Motor neuron (in vitro differentiated cells): ENCODE data around the gene CACNA2D2. TPM values are rescaled to one million over a fixed set of nuclear protein-coding genes. Genes with fewer than 3 reads are reported as not detected.

Experiments
- ATAC-seq, 8 experiments: fragments of 200-7000 bp; cut with Tn5 transposase; replicated peaks in 6 of 8; 2 replicates each; pipeline ENCODE4 v1.8.0; 2021; ENCODE audit warnings: mild to moderate bottlenecking in 8 of 8, moderate library complexity in 8 of 8
- H3K27ac ChIP-seq, 2 donors: fragments of 250-450 bp; sonication (Bioruptor Pico); 2 replicates each; pipeline ENCODE4 v1.9.0; 2021; ENCODE audit warnings: antibody characterized with exemption in 2 of 2, mild to moderate bottlenecking in 2 of 2, moderate library complexity in 1 of 2
- H3K4me1 ChIP-seq, 2 donors: fragments of 250-450 bp; sonication (Bioruptor Pico); replicated peaks in 1 of 2; 2 replicates each; pipeline ENCODE4 v1.6.1; 2021; ENCODE audit warnings: antibody characterized with exemption in 2 of 2, mild to moderate bottlenecking in 2 of 2, moderate library complexity in 1 of 2
- H3K4me3 ChIP-seq, 5 donors: fragments of 250-450 bp; sonication (Bioruptor Pico); 2 replicates each; pipeline ENCODE4 v1.9.0; 2021; ENCODE audit warnings: antibody characterized with exemption in 5 of 5, mild to moderate bottlenecking in 5 of 5, moderate library complexity in 4 of 5
- WGBS, 10 experiments: fragments of 450-650 bp; shearing (Covaris generic); methylation state at CpG; one replicate each; pipeline ENCODE4 v1.0.0; 2022; 5-methylcytosine and 5-hydroxymethylcytosine counted together
- in situ Hi-C, 9 experiments: fragments of 400-800 bp; cut with MboI; loops; one replicate each; pipeline ENCODE4 v1.15.0; 2021; ENCODE audit warnings: low sequenced_read_pairs in 9 of 9, low pct_unique_long_range_greater_than_20kb in 2 of 9; ENCODE audit not compliant: unreplicated experiment in 9 of 9
- total RNA-seq, 8 experiments: library from RNA; unstranded; fragments of 300-600 nt; gene quantifications; 2 replicates each; pipeline versions ENCODE4 v1.2.3 to v1.2.4, GENCODE V29; 2022

CACNA2D2 gene
- total RNA-seq, 8 experiments from 2014 or later, result 1.7 to 8.5 (median 7.2) TPM

GRCh38 chr3:50345586-50346234 lies 157.7 kb downstream of the CACNA2D2 start, which contains the start of gene ZMYND10:
ZMYND10 (minus strand) TSS chr3:50345732; CDS start chr3:50345579, 153 bp downstream.
- H3K4me1 ChIP-seq, result peaks cover 17 to 24% of the 10 kb centered on the region in 2 donors
- H3K27ac ChIP-seq, result no peak within 1 kb of the TSS
- WGBS, 10 experiments, result 0 to 57% (median 10%) methylated on average over 1 to 17 of the region's 45 CpGs; no CpG with 5 or more reads in 3 of the 10 experiments
- ATAC-seq, result peak; percentile 11 to 56 (median 22)
- peak within 1 kb of the TSS; percentile 11 to 32 (median 27) for H3K4me3 ChIP-seq
- in situ Hi-C loops, result loop anchor here in 3 of 9 experiments (10.0 kb wide), 2 partner anchors 199 to 209 kb away; no protein-coding TSS in a partner anchor

- WGBS, 10 experiments, result 0% methylated on average over 1 of the region's 8 CpGs; no CpG with 5 or more reads in 9 of the 10 experiments
- in situ Hi-C loops, result loop anchor here in 3 of 9 experiments (10.0 kb wide), 2 partner anchors 200 to 210 kb away; no protein-coding TSS in a partner anchor
- peak in 1 of 8 experiments; percentile 0 for ATAC-seq
- Histone ChIP-seq H3K27ac (no peak overlapping the region), H3K4me3 (peak overlapping the region in 3 of 5 donors; percentile 27 to 32 (median 32)), H3K4me1 (peaks cover 20 to 28% of the 10 kb centered on the region in 2 donors)
Measured at GRCh38 chr3:50345008-50345407, 158.4 kb downstream of the CACNA2D2 start.

- no peak overlapping the region for H3K27ac ChIP-seq
- H3K4me1 ChIP-seq, result peaks cover 19 to 25% of the 10 kb centered on the region in 2 donors
- ATAC-seq, result no peak
- in situ Hi-C loops, result loop anchor here in 3 of 9 experiments (10.0 kb wide), 2 partner anchors 202 to 212 kb away; no protein-coding TSS in a partner anchor
- 30 to 100% (median 96%) methylated on average over 1 to 5 of the region's 13 CpGs; no CpG with 5 or more reads in 5 of the 10 experiments for WGBS, 10 experiments
- no peak overlapping the region for H3K4me3 ChIP-seq
Measured at GRCh38 chr3:50342813-50343633, 160.4 kb downstream of the CACNA2D2 start.

- in situ Hi-C loops, result loop anchor here in 3 of 9 experiments (10.0 kb wide), 2 partner anchors 203 to 213 kb away; no protein-coding TSS in a partner anchor
- no peak overlapping the region for H3K4me3 ChIP-seq
- ATAC-seq, result no peak
- no peak overlapping the region for H3K27ac ChIP-seq
- H3K4me1 ChIP-seq, result peaks cover 18 to 22% of the 10 kb centered on the region in 2 donors
- WGBS, 10 experiments, result 40 to 100% (median 75%) methylated on average over 1 of the region's 13 CpGs; no CpG with 5 or more reads in 6 of the 10 experiments
Measured at GRCh38 chr3:50341996-50342650, 161.3 kb downstream of the CACNA2D2 start.

GRCh38 chr3:50341537-50341936 lies 161.9 kb downstream of the CACNA2D2 start:
- H3K27ac ChIP-seq, result no peak overlapping the region
- ATAC-seq, result no peak
- WGBS, 10 experiments, result 20 to 83% (median 40%) methylated on average over 1 to 2 of the region's 9 CpGs; no CpG with 5 or more reads in 7 of the 10 experiments
- peaks cover 18 to 22% of the 10 kb centered on the region in 2 donors for H3K4me1 ChIP-seq
- in situ Hi-C loops, result loop anchor here in 3 of 9 experiments (10.0 kb wide), 2 partner anchors 203 to 213 kb away; no protein-coding TSS in a partner anchor
- H3K4me3 ChIP-seq, result no peak overlapping the region

- Histone ChIP-seq H3K4me3 (no peak within 1 kb of the TSS), H3K4me1 (peaks cover 22 to 23% of the 10 kb centered on the region in 2 donors), H3K27ac (no peak within 1 kb of the TSS)
- in situ Hi-C loops, result loop anchor here in 3 of 9 experiments (10.0 kb wide), 2 partner anchors 204 to 214 kb away; no protein-coding TSS in a partner anchor
- 0 to 40% (median 3%) methylated on average over 1 to 25 of the region's 85 CpGs; no CpG with 5 or more reads in 3 of the 10 experiments for WGBS, 10 experiments
- ATAC-seq, result peak in 3 of 8 experiments; percentile 22 to 27 (median 27)
Measured at GRCh38 chr3:50340448-50341329, 162.7 kb downstream of the CACNA2D2 start, which contains the start of gene RASSF1. RASSF1 (minus strand) TSS chr3:50340836; CDS start chr3:50340805, 31 bp downstream.

GRCh38 chr3:50340147-50340447 lies 163.3 kb downstream of the CACNA2D2 start:
- no peak for ATAC-seq
- peaks cover 21 to 23% of the 10 kb centered on the region in 2 donors for H3K4me1 ChIP-seq
- in situ Hi-C loops, result loop anchor here in 3 of 9 experiments (10.0 kb wide), 2 partner anchors 205 to 215 kb away; no protein-coding TSS in a partner anchor
- 0 to 38% (median 0%) methylated on average over 3 to 9 of the region's 9 CpGs; no CpG with 5 or more reads in 5 of the 10 experiments for WGBS, 10 experiments
- no peak overlapping the region for H3K27ac ChIP-seq
- no peak overlapping the region for H3K4me3 ChIP-seq

- Histone ChIP-seq H3K27ac (no peak overlapping the region), H3K4me1 (peaks cover 21 to 23% of the 10 kb centered on the region in 2 donors), H3K4me3 (no peak overlapping the region)
- WGBS, 10 experiments, result 59 to 98% (median 87%) methylated on average over 3 to 10 of the region's 14 CpGs; no CpG with 5 or more reads in 3 of the 10 experiments
- ATAC-seq, result no peak
- in situ Hi-C loops, result loop anchor here in 3 of 9 experiments (10.0 kb wide), 2 partner anchors 205 to 215 kb away; no protein-coding TSS in a partner anchor
Measured at GRCh38 chr3:50339485-50340146, 163.8 kb downstream of the CACNA2D2 start.

- Histone ChIP-seq H3K4me1 (peaks cover 21 to 23% of the 10 kb centered on the region in 2 donors), H3K27ac (no peak overlapping the region), H3K4me3 (no peak overlapping the region)
- 0 to 100% (median 83%) methylated on average over 2 to 5 of the region's 5 CpGs for WGBS, 10 experiments
- ATAC-seq, result no peak
- in situ Hi-C loops, result no loop called here
Measured at GRCh38 chr3:50338965-50339364, 164.5 kb downstream of the CACNA2D2 start.

- peaks cover 21 to 23% of the 10 kb centered on the region in 2 donors for H3K4me1 ChIP-seq
- in situ Hi-C loops, result no loop called here
Measured at GRCh38 chr3:50337175-50337861, 166.1 kb downstream of the CACNA2D2 start.

More at GRCh38 chr3:50337175-50337861, 166.1 kb downstream of the CACNA2D2 start:
- Histone ChIP-seq H3K4me3 (peak overlapping the region; percentile 54 to 80 (median 61)), H3K27ac (peak overlapping the region; percentile 90 to 94)
- 0 to 4% (median 0%) methylated on average over 1 to 10 of the region's 79 CpGs; no CpG with 5 or more reads in 6 of the 10 experiments for WGBS, 10 experiments
- peak; percentile 73 to 90 (median 86) for ATAC-seq
